BLaER1 treated with 17β-estradiol and CSF1 and Interleukin-3, amounts not matched to agents 10 nM and 100 nM (cell line): ENCODE data around the gene HNF4A.
"Not testable (repeated sequence)": the region's sequence is repeated elsewhere in the genome, so short reads cannot be mapped to it uniquely, and the experiment has no call there.

ENCODE experiments used
- H3K27ac ChIP-seq, 11 experiments: shearing (Covaris generic); formaldehyde crosslinking; 2 replicates each; pipeline ENCODE4 v1.8.1; 2022
- H3K27me3 ChIP-seq, 11 experiments: shearing (Covaris generic); formaldehyde crosslinking; 2 replicates each; pipeline ENCODE4 v1.8.1; 2022
- H3K36me3 ChIP-seq, 11 experiments: shearing (Covaris generic); formaldehyde crosslinking; 2 replicates each; pipeline ENCODE4 v1.8.1; 2022
- H3K4me1 ChIP-seq, 10 experiments: shearing (Covaris generic); formaldehyde crosslinking; 2 replicates each; pipeline ENCODE4 v1.8.1; 2022
- H3K4me2 ChIP-seq, 11 experiments: shearing (Covaris generic); formaldehyde crosslinking; 2 replicates each; pipeline ENCODE4 v1.8.1; 2022
- H3K4me3 ChIP-seq, 10 experiments: shearing (Covaris generic); formaldehyde crosslinking; 2 replicates each; pipeline ENCODE4 v1.8.1; 2022
- H3K9ac ChIP-seq, 11 experiments: shearing (Covaris generic); formaldehyde crosslinking; 2 replicates each; pipeline ENCODE4 v1.8.1; 2022
- H3K9me3 ChIP-seq, 11 experiments: shearing (Covaris generic); formaldehyde crosslinking; replicated peaks in 1 of 11; 2 replicates each; pipeline ENCODE4 v1.8.1; 2022
- H4K20me1 ChIP-seq, 11 experiments: shearing (Covaris generic); formaldehyde crosslinking; 2 replicates each; pipeline ENCODE4 v1.8.1; 2022
- Cebpa-rat ChIP-seq, 11 experiments: shearing (Covaris generic); IDR thresholded peaks; 2 replicates each; pipeline ENCODE4 v1.8.1; 2022

Gene HNF4A

GRCh38 chr20:44468044-44468782 lies 112.7 kb downstream of the HNF4A start:
- no peak overlapping the region for H3K9ac ChIP-seq
- H3K36me3 ChIP-seq: no peaks in the 10 kb centered on the region
- no peak overlapping the region for H3K4me3 ChIP-seq
- H3K4me2 ChIP-seq: no peak overlapping the region
- no peak for TF ChIP-seq Cebpa-rat (IDR thresholded peaks at IDR 0.05)
- no peaks in the 10 kb centered on the region for H4K20me1 ChIP-seq
- no peak overlapping the region for H3K27ac ChIP-seq
- no peaks in the 10 kb centered on the region for H3K4me1 ChIP-seq
- H3K9me3 ChIP-seq: no peaks in the 10 kb centered on the region
- no peaks in the 10 kb centered on the region for H3K27me3 ChIP-seq

GRCh38 chr20:44470327-44470726 lies 114.8 kb downstream of the HNF4A start:
- Histone ChIP-seq H3K9ac (no peak overlapping the region), H3K36me3 (no peaks in the 10 kb centered on the region), H3K4me1 (peaks cover 3 to 6% (median 5%) of the 10 kb centered on the region in 10 experiments; a peak in 18 of 20 replicates), H3K27ac (no peak overlapping the region), H3K27me3 (no peaks in the 10 kb centered on the region), H3K4me3 (no peak overlapping the region), H4K20me1 (no peaks in the 10 kb centered on the region), H3K4me2 (no peak overlapping the region), H3K9me3 (no peaks in the 10 kb centered on the region)
- TF ChIP-seq Cebpa-rat (IDR thresholded peaks at IDR 0.05): no peak

GRCh38 chr20:44471481-44471882 lies 116.0 kb downstream of the HNF4A start:
- no peak overlapping the region for H3K27ac ChIP-seq
- no peaks in the 10 kb centered on the region for H3K27me3 ChIP-seq
- H4K20me1 ChIP-seq: no peaks in the 10 kb centered on the region
- H3K36me3 ChIP-seq: no peaks in the 10 kb centered on the region
- peaks cover 10 to 17% (median 12%) of the 10 kb centered on the region in 10 experiments for H3K4me1 ChIP-seq
- TF ChIP-seq Cebpa-rat (IDR thresholded peaks at IDR 0.05): no peak
- H3K9ac ChIP-seq: no peak overlapping the region
- H3K4me3 ChIP-seq: no peak overlapping the region
- H3K9me3 ChIP-seq: no peaks in the 10 kb centered on the region
- no peak overlapping the region for H3K4me2 ChIP-seq

- not testable (repeated sequence) for H3K36me3 ChIP-seq, H3K9ac ChIP-seq
- H3K4me1 ChIP-seq: peaks cover 17 to 23% (median 20%) of the 10 kb centered on the region in 10 experiments
Measured at GRCh38 chr20:44472283-44472682, 116.8 kb downstream of the HNF4A start.

GRCh38 chr20:44475372-44475693 lies 119.8 kb downstream of the HNF4A start:
- Histone ChIP-seq H3K27me3 (no peaks in the 10 kb centered on the region), H3K4me1 (peaks cover 31 to 51% (median 48%) of the 10 kb centered on the region in 10 experiments), H3K36me3 (peaks cover 2 to 6% (median 4%) of the 10 kb centered on the region in 11 experiments; a peak in 19 of 22 replicates), H3K4me3 (peak overlapping the region; percentile 70 to 89 (median 82)), H3K27ac (peak overlapping the region; percentile 82 to 93 (median 88); a peak in 21 of 22 replicates), H3K9ac (peak overlapping the region; percentile 78 to 92 (median 89)), H3K4me2 (peak overlapping the region; percentile 73 to 100 (median 95)), H3K9me3 (no peaks in the 10 kb centered on the region), H4K20me1 (peaks cover 0 to 6% (median 0%) of the 10 kb centered on the region in 11 experiments; a peak in 3 of 22 replicates)
- TF ChIP-seq Cebpa-rat (IDR thresholded peaks at IDR 0.05): no peak

More at GRCh38 chr20:44472283-44472682, 116.8 kb downstream of the HNF4A start:
- H3K9me3 ChIP-seq, H3K27me3 ChIP-seq, H3K27ac ChIP-seq, H4K20me1 ChIP-seq, H3K4me2 ChIP-seq, H3K4me3 ChIP-seq: not testable (repeated sequence)

- Histone ChIP-seq H3K9me3 (no peaks in the 10 kb centered on the region), H3K4me2 (peak within 1 kb of the TSS; percentile 73 to 100 (median 95)), H3K9ac (peak within 1 kb of the TSS; percentile 78 to 92 (median 89)), H3K27me3 (no peaks in the 10 kb centered on the region), H3K4me1 (peaks cover 31 to 57% (median 53%) of the 10 kb centered on the region in 10 experiments), H3K27ac (peak within 1 kb of the TSS; percentile 82 to 93 (median 88)), H4K20me1 (peaks cover 0 to 6% (median 0%) of the 10 kb centered on the region in 11 experiments; a peak in 4 of 22 replicates), H3K36me3 (peaks cover 8 to 12% (median 10%) of the 10 kb centered on the region in 11 experiments; a peak in 21 of 22 replicates), H3K4me3 (peak within 1 kb of the TSS; percentile 70 to 89 (median 82))
- TF ChIP-seq Cebpa-rat (IDR thresholded peaks at IDR 0.05): no peak
Measured at GRCh38 chr20:44475694-44476560, 120.4 kb downstream of the HNF4A start, which contains the start of gene TTPAL. Gene TTPAL, plus strand, starts transcription at chr20:44475874. Its CDS starts 4,126 bp downstream, at chr20:44480000.

GRCh38 chr20:44477151-44477550 lies 121.7 kb downstream of the HNF4A start:
- no peaks in the 10 kb centered on the region for H3K9me3 ChIP-seq
- H3K9ac ChIP-seq: no peak overlapping the region
- no peaks in the 10 kb centered on the region for H3K27me3 ChIP-seq
- H3K27ac ChIP-seq: no peak overlapping the region
- peaks cover 17 to 23% (median 21%) of the 10 kb centered on the region in 11 experiments; a peak in 21 of 22 replicates for H3K36me3 ChIP-seq
- peak overlapping the region in 2 of 10 experiments; percentile 74 to 83; a peak in 2 of 20 replicates for H3K4me3 ChIP-seq
- no peak for TF ChIP-seq Cebpa-rat (IDR thresholded peaks at IDR 0.05)
- peak overlapping the region in 10 of 11 experiments; percentile 73 to 99 (median 95); a peak in 19 of 22 replicates for H3K4me2 ChIP-seq
- peaks cover 31 to 63% (median 53%) of the 10 kb centered on the region in 10 experiments for H3K4me1 ChIP-seq
- peaks cover 0 to 6% (median 0%) of the 10 kb centered on the region in 11 experiments; a peak in 4 of 22 replicates for H4K20me1 ChIP-seq

GRCh38 chr20:44478206-44478605 lies 122.7 kb downstream of the HNF4A start:
- Histone ChIP-seq H3K4me1 (peaks cover 31 to 63% (median 53%) of the 10 kb centered on the region in 10 experiments), H3K9ac (peak overlapping the region in 2 of 11 experiments; percentile 1 to 9; a peak in 3 of 22 replicates), H3K36me3 (peaks cover 21 to 31% (median 30%) of the 10 kb centered on the region in 11 experiments), H4K20me1 (peaks cover 0 to 6% (median 0%) of the 10 kb centered on the region in 11 experiments; a peak in 4 of 22 replicates), H3K4me3 (no peak overlapping the region), H3K27me3 (no peaks in the 10 kb centered on the region), H3K4me2 (peak overlapping the region in 7 of 11 experiments; percentile 2 to 99 (median 54); a peak in 8 of 22 replicates), H3K9me3 (no peaks in the 10 kb centered on the region), H3K27ac (peak overlapping the region in 7 of 11 experiments; percentile 5 to 78 (median 30); a peak in 9 of 22 replicates)
- TF ChIP-seq Cebpa-rat (IDR thresholded peaks at IDR 0.05): no peak
